Astrocyte (in vitro differentiated cells and primary cell): Measurements from ENCODE around the gene ZP2. TPM values are rescaled to one million over a fixed set of nuclear protein-coding genes. Genes with fewer than 3 reads are reported as not detected.

ENCODE experiments used
- DNase-seq: peaks from one replicate; pipeline ENCODE4 v3.0.0-alpha.2; 2010; ENCODE audit warnings: low read depth
- FAIRE-seq: peaks from 2 replicates; lab custom pipeline; 2011; peaks lifted over from hg19 to GRCh38; lab: Jason Lieb, UNC
- H2AFZ ChIP-seq: 2 replicates; pipeline ENCODE4 v1.6.0; 2012; ENCODE audit warnings: low read depth, low read length, inconsistent platforms
- H3K27ac ChIP-seq: 2 replicates; pipeline ENCODE4 v1.5.1; 2011; ENCODE audit warnings: low read depth, low read length, inconsistent platforms
- H3K27me3 ChIP-seq: 2 replicates; pipeline ENCODE4 v1.6.0; 2011; ENCODE audit warnings: low read length, inconsistent platforms; ENCODE audit not compliant: insufficient read depth
- H3K36me3 ChIP-seq: 2 replicates; pipeline ENCODE4 v1.5.1; 2011; ENCODE audit warnings: low read length, inconsistent platforms; ENCODE audit not compliant: insufficient read depth
- H3K4me1 ChIP-seq: 2 replicates; pipeline ENCODE4 v1.5.1; 2011; ENCODE audit warnings: low read length, inconsistent platforms; ENCODE audit not compliant: insufficient read depth
- H3K4me2 ChIP-seq: 2 replicates; pipeline ENCODE4 v1.6.0; 2012; ENCODE audit warnings: low read length, inconsistent platforms
- H3K4me3 ChIP-seq: 2 replicates; pipeline ENCODE4 v1.5.1; 2011; ENCODE audit warnings: low read depth, mild to moderate bottlenecking, low read length, inconsistent platforms; ENCODE audit not compliant: insufficient read depth
- H3K79me2 ChIP-seq: 2 replicates; pipeline ENCODE4 v1.6.0; 2012; ENCODE audit warnings: mild to moderate bottlenecking, low read length, inconsistent platforms; ENCODE audit not compliant: insufficient read depth
- H3K9ac ChIP-seq: 2 replicates; pipeline ENCODE4 v1.6.0; 2012; ENCODE audit warnings: mild to moderate bottlenecking, low read length, inconsistent platforms
- H3K9me3 ChIP-seq: 2 replicates; pipeline ENCODE4 v1.5.1; 2012; ENCODE audit warnings: low read depth, mild to moderate bottlenecking, low read length, inconsistent platforms; ENCODE audit not compliant: insufficient read depth
- H4K20me1 ChIP-seq: 2 replicates; pipeline ENCODE4 v1.6.0; 2012; ENCODE audit warnings: low read length, inconsistent platforms; ENCODE audit not compliant: insufficient read depth
- H3K27ac Mint-ChIP-seq: one replicate; pipeline ENCODE4 v1.8.0; 2021; ENCODE audit warnings: mild to moderate bottlenecking, mixed read lengths; ENCODE audit not compliant: unreplicated experiment
- H3K27me3 Mint-ChIP-seq: one replicate; pipeline ENCODE4 v1.8.0; 2021; ENCODE audit warnings: low read depth, mixed read lengths; ENCODE audit not compliant: unreplicated experiment
- H3K36me3 Mint-ChIP-seq: one replicate; pipeline ENCODE4 v1.8.0; 2021; ENCODE audit warnings: low read depth, mixed read lengths; ENCODE audit not compliant: unreplicated experiment
- H3K4me1 Mint-ChIP-seq: one replicate; pipeline ENCODE4 v1.8.0; 2021; ENCODE audit warnings: low read depth, mixed read lengths; ENCODE audit not compliant: unreplicated experiment
- H3K4me3 Mint-ChIP-seq: one replicate; pipeline ENCODE4 v1.8.0; 2021; ENCODE audit warnings: mild to moderate bottlenecking, moderate library complexity, mixed read lengths; ENCODE audit not compliant: unreplicated experiment
- H3K9me3 Mint-ChIP-seq: one replicate; pipeline ENCODE4 v1.8.0; 2021; ENCODE audit warnings: mild to moderate bottlenecking, mixed read lengths; ENCODE audit not compliant: unreplicated experiment
- CTCF ChIP-seq: IDR thresholded peaks from 2 replicates; pipeline ENCODE4 v1.5.1; 2011; ENCODE audit warnings: low read depth, mild to moderate bottlenecking, inconsistent platforms, low read length, moderate library complexity; ENCODE audit not compliant: insufficient read depth
- EZH2 ChIP-seq: IDR thresholded peaks from 2 replicates; pipeline ENCODE4 v1.6.1; 2012; ENCODE audit warnings: mild to moderate bottlenecking, low read length, inconsistent platforms; ENCODE audit not compliant: insufficient read depth
- total RNA-seq: library from RNA; stranded (reverse); gene quantifications from 2 replicates; pipeline ENCODE4 v1.2.1, GENCODE V29; 2021

ZP2 gene
- total RNA-seq, 1 donor from 2014 or later: not detected

GRCh38 chr16:21227866-21228265, 16.5 kb upstream of the ZP2 start:
- H3K79me2 ChIP-seq: no peaks in the 10 kb centered on the region
- H3K9me3 ChIP-seq: no peaks in the 10 kb centered on the region
- Mint-ChIP-seq H3K36me3 (no peaks in the 10 kb centered on the region), H3K9me3 (no peaks in the 10 kb centered on the region), H3K4me1 (no peaks in the 10 kb centered on the region), H3K27ac (no peak overlapping the region), H3K27me3 (peaks cover 11% of the 10 kb centered on the region), H3K4me3 (no peak overlapping the region)
- H3K9ac ChIP-seq: no peak overlapping the region
- no peak overlapping the region for H3K27ac ChIP-seq
- H4K20me1 ChIP-seq: no peaks in the 10 kb centered on the region
- H2AFZ ChIP-seq: no peak overlapping the region
- no peaks in the 10 kb centered on the region for H3K4me1 ChIP-seq
- FAIRE-seq (no peak), DNase-seq (no peak)
- no peak for TF ChIP-seq CTCF
- TF ChIP-seq EZH2: no peak
- H3K27me3 ChIP-seq: peaks cover 8% of the 10 kb centered on the region
- H3K36me3 ChIP-seq: no peaks in the 10 kb centered on the region
- no peak overlapping the region for H3K4me2 ChIP-seq
- no peak overlapping the region for H3K4me3 ChIP-seq

DNA sequence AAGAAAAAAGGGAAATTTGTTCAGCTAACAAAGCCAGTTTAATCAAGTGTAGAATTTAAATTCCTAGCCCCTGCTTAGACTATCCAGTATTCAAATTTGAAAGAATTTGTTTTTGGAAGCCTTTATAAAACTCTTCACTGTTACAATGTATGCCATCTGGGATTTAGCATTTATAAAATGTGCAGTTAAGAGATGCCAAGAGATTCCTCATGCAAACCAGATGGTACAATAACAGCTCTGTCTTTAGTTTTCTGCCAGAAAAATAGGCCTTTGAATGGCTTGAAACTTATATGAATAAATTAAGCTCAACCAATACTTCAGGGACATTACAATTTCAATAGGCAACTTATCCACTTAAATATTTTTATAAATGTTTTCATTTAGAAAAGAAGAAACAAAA, 15.4 kb upstream of the ZP2 start:
- Mint-ChIP-seq H3K4me1 (no peaks in the 10 kb centered on the region), H3K9me3 (no peaks in the 10 kb centered on the region), H3K27me3 (peaks cover 14% of the 10 kb centered on the region), H3K36me3 (no peaks in the 10 kb centered on the region), H3K4me3 (no peak overlapping the region), H3K27ac (no peak overlapping the region)
- no peaks in the 10 kb centered on the region for H3K79me2 ChIP-seq
- no peak overlapping the region for H3K4me3 ChIP-seq
- H3K4me1 ChIP-seq: no peaks in the 10 kb centered on the region
- H3K9me3 ChIP-seq: no peaks in the 10 kb centered on the region
- peaks cover 9% of the 10 kb centered on the region for H3K27me3 ChIP-seq
- no peak overlapping the region for H3K4me2 ChIP-seq
- H4K20me1 ChIP-seq: no peaks in the 10 kb centered on the region
- H3K9ac ChIP-seq: no peak overlapping the region
- no peak overlapping the region for H3K27ac ChIP-seq
- DNase-seq (no peak), FAIRE-seq (no peak)
- H2AFZ ChIP-seq: no peak overlapping the region
- TF ChIP-seq CTCF (no peak), EZH2 (no peak)
- no peaks in the 10 kb centered on the region for H3K36me3 ChIP-seq

GRCh38 chr16:21224800-21225199, 13.4 kb upstream of the ZP2 start:
- Histone ChIP-seq H3K9me3 (no peaks in the 10 kb centered on the region), H3K27ac (no peak overlapping the region), H3K4me1 (no peaks in the 10 kb centered on the region), H3K79me2 (no peaks in the 10 kb centered on the region), H3K9ac (no peak overlapping the region), H2AFZ (no peak overlapping the region), H3K27me3 (peaks cover 9% of the 10 kb centered on the region), H3K36me3 (no peaks in the 10 kb centered on the region), H4K20me1 (no peaks in the 10 kb centered on the region), H3K4me2 (no peak overlapping the region), H3K4me3 (no peak overlapping the region)
- H3K36me3 Mint-ChIP-seq: no peaks in the 10 kb centered on the region
- H3K27me3 Mint-ChIP-seq: peaks cover 18% of the 10 kb centered on the region
- no peak for TF ChIP-seq CTCF
- no peak for TF ChIP-seq EZH2
- no peak for DNase-seq
- no peaks in the 10 kb centered on the region for H3K9me3 Mint-ChIP-seq
- no peak overlapping the region for H3K27ac Mint-ChIP-seq
- FAIRE-seq: no peak
- no peaks in the 10 kb centered on the region for H3K4me1 Mint-ChIP-seq
- no peak overlapping the region for H3K4me3 Mint-ChIP-seq
